HG03039 (cell line): ENCODE measurements around the gene MTMR10.

ENCODE experiments used
- ATAC-seq: cut with Tn5 transposase; IDR thresholded peaks from one replicate; pipeline ENCODE4 v1.9.1; 2021; ENCODE audit warnings: mild to moderate bottlenecking, moderate library complexity; ENCODE audit not compliant: unreplicated experiment

Gene MTMR10

DNA sequence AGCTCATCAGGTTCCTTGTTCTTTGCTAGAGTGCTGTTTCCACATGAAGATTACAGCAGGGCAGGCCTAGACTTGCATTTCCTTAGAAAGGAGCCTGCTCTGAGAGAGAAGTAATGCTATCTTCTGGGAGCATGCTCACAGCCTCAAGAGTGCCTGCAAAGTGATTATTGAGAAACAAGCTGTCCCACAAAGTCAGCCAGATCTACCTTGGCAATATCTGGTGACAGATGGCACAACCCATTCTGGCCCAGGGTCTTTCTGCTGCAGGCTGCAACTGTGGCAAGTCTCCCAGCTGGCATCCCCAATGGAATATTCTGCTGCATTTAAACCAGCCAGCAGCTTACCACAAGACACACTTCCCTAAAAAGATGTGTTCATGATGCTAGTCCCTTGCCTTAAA lies 29.3 kb downstream of the MTMR10 start:
- ATAC-seq: no peak

DNA sequence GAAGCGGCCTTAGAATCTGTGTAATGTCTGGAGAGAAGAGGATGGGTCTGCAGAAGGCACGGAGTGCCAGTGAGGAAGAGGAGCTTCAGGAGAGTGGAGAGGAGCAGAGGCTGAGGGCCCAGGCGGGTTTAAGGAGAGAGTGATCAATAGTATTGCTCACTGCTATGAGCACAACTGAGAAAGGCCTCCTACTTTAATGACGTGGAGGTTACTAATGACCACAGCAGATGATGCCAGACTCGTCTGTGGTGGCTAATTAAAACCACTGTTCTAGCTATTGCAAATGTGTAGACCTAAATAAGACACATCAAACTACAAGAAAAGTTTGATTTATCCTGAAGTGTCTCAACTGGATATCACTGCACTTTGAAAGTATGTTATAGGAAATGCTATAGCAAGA lies 33.2 kb downstream of the MTMR10 start:
- ATAC-seq: no peak

DNA sequence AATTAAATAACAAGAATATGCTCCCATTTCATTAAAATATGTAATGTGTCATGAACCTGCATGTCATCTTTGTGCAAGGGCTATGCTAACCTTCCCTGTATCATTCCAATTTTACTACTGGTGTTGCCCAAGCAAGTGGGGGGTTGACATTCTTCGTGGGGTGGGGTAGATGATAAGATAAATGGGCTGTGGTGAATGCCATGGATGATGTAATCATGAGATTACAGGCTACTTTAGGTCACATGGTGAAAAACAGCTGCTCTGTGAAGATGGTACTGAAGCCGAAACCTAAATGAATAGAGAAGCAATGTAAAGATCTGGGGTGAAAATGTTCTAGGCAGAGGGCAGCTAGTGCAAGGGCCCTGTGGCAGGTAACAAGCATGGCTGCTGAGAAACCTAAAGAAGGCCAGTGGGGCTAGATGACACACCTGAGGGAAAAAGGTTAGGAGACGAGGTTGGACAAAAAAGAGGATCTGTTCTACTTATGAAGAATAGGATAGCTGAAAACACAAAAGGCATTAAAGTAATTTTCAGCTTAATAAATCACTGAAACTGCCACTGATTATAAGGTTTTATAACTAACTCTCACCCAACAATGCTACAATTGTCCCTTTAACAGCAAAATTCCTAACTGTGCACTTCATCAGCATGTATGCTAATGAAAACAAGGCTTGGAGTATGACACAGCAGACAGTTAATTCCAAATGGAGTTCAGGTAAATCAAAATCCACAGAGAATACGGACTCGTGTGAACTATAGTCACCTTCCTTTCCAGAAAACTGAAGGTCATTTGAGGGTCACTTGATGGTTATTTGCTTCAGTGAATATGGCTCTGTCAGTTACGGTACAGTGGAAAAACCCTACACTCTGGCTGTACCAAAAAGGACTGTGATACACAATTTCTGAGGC lies 35.0 kb downstream of the MTMR10 start:
- ATAC-seq: no peak

DNA sequence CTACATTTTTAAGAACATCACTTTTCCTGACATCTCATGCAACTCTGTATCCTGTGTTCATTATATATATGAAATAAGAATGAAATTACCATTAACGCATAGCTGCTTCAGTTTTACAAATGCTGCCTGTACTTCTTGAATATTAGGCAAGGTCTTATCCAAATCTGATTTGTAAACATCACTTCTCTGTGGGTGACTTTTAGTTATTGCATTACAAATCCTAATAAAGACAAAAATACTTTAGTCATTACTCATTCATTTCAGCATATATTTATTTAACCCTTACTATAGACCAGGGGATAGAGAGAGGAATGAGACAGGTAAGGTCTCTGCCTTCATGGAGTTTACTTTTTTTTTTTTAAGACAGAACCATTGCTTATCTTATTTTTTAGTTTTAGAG lies 36.8 kb downstream of the MTMR10 start:
- ATAC-seq: no peak

DNA sequence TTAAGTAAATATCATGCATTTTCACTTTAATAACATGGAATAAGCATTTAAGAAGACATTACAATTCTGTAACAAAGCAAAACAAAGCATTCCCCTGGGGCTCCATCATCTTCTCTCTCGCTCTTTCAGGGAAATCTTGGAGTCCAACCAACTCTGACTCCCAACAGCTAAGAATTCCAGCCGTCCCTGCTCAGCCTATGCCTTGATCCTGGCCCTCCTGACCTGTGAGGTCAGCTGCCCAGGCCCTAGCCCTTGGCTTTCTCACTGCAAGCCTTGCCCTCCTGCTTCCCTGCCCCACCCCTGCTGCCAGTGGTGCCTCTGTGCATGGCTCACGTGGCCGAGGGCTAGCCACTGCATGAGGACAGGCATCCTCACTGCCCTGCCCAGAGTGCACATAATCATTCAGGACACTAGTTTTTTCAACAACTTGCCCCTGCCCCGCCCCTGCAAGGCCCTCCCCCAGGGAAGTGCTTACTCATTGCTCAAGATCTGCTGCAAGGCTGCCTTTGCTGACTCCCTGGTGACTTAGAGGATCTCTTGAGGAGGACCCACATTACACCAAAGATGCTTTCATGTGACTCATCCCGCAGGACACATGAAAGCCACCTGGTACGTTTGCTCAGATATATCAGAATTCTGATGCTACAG lies 37.6 kb downstream of the MTMR10 start:
- no peak for ATAC-seq

DNA sequence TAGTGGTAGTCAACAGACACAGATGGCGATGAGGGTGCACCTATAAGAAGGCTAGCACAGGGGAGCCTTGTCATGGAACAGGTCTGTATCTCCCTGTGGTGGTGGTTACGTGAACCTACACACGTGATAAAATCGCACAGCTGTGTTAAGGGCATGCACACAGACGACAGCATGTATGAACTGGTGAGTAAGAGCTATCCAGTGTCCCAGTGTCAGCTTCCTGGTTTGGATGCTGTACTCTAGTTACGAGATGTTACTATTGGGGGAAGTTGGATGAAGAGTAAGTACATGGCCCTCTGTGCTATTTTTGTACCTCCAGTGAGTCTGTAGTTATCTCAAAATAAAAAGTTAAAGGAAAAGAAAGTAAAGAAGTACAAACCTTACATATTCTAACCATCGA lies 38.2 kb downstream of the MTMR10 start:
- ATAC-seq: no peak

DNA sequence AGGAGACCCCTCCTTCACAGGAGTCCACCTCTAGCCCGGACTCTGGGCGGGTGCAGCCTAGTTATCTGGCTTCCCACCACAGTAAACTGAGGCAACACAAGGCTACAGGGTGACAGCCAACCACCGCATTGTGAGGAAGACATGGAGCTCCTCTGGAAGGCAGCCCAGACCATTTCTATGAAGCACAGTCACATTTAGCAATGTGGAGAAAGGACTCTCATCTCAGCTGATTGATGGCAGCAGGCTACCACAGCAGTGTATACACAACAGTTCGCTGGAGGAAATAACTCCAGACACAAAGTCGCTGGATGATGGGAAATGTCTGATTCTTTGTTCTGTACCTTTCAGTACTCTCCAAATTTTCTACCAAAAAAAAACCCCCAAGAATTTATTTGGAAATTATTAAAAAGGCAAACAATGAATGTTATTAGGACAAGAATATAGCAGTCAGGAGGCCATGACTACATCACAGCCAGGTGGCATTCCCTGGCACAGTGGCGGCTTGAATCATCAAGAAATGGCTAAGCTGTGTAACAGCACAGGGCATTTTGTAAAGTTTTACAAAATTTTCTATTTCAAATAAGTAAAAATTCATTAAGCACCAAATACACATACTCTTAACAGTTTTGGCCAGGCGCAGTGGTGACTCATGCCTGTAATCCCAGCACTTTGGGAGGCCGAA lies 47.6 kb downstream of the MTMR10 start:
- no peak for ATAC-seq

DNA sequence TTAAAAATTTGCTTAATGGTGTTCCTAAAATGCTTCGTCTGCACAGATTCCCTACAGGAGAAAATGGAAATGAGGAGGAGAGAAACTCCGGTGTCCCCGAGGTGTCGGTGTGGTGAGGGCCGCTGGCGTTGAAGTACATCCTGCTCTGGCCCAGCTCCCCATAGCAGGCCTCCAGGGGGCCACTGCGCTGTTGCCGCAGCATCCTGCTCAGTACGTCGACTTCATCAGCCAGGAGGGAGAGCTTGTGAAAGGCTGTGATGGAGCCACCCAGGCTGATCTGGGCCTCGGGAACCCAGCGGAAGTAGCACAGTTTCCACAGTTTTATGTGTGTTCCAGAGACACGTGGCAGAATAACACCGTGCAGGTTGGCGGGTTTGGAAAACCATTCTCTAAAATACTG lies 49.9 kb downstream of the MTMR10 start:
- no peak for ATAC-seq

DNA sequence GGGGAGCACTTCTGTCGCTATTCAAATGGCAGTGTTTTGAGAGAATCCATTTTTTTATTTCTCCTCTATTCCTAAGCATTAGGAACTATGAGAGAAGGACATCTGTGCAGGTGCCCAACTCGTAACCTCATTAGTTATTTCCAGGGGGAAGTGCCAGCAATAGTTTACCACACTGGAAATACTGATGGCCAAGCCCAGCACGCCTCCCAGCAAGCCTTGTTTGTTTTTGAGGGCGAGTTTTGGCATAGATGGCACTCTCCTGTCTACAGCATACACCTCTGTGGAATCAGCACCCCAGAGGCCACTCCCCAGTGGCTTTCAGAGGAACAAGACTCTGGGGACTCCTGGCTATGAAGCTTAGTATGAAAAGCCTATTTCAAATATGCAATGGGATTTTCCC lies 51.1 kb downstream of the MTMR10 start:
- ATAC-seq: no peak

DNA sequence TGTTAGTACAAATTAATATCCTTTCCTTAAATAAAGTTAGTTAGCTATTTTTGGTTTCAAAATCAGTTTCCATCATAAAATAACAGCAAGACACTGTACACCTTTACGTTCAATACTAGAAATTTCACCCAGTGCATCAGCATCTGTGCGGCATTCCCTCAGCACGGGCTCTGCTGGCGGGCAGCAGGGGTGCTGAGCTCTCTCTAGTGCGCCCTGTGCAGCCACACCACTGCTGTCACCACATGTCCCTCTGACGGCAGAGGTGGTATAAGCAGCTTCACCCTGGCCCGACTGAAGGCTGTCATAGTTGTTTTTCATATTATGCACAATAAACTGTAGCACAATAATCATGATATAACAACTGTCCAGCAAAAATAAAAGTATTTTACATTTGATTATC lies 52.3 kb downstream of the MTMR10 start:
- ATAC-seq: no peak

DNA sequence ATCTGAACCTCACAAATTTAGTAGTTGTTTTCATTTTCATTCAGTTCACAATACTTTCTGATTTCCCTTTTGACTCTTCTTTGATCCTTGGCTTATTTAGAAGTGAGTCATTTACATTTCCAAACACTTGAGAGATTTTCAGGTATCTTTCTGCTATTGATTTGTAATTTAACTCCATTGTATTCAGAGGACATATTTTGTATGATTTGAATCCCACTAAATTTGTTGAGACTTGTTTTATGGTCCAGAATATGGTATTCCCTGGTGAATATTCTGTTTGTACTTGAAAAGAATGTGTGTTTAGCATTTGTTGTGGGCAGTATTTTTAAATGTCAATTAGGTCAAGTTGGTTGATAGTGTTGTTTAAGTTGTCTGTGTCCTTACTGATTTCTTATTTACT lies 58.1 kb downstream of the MTMR10 start:
- no peak for ATAC-seq

DNA sequence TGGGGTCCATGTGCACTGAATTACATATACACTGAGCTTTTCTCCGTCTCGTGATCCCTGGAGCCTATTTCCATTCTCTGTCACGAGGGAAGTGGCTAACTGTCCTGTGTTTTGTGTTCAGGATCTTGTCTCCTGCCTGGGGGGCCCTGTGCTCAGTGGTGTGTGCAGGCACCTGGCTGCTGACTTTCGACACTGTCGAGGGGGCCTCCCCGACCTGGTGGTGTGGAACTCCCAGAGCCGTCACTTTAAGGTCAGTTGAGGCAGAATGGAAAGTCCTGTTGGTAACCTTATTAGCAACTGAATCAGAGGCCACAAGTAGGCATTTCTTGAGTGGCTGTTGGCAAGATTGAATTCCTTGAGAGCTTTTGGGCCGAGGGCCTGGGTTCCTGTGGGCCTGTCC lies 61.0 kb downstream of the MTMR10 start:
- ATAC-seq: no peak

DNA sequence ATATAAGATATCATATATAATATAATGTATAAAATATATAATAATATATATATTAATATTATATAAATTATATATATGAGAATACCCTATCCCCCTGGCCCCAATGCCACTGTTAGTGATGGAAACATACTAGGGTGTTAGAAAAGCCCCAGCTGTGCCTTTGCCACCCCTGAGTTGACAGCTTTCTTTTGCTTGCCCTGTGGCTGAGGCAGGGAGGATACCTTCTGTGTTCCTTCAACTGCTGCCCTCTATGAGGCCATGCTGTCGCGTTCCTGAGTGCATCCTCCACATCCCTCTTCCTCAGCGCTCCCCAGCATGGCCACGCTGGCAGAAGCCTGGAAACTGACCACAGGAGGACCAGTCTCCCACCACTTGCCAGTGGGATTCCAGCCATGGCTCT lies 61.4 kb downstream of the MTMR10 start:
- ATAC-seq: no peak

DNA sequence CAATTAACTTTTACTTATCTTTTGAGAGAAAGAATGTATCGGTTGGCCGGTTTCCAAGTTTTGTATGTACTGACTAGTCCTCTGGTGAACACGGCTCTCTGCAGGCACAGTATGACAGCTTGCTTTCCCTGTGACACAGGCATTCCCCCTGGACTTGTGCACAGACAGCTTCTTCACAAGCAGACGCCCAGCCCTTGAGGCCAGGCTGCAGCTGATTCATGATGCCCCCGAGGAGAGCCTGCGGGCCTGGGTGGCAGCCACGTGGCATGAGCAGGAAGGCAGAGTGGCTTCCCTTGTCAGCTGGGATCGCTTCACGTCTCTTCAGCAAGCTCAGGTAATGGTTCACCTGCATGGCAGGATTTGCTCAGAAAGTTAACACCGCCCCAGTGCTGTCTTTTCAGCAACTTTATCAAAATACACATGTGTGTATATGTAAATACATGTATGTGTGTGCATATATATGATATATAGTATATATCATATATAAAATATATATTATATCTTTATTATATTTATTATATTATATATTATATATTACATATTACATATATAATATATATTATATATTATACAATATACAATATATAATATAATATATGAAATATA lies 62.3 kb downstream of the MTMR10 start:
- no peak for ATAC-seq

DNA sequence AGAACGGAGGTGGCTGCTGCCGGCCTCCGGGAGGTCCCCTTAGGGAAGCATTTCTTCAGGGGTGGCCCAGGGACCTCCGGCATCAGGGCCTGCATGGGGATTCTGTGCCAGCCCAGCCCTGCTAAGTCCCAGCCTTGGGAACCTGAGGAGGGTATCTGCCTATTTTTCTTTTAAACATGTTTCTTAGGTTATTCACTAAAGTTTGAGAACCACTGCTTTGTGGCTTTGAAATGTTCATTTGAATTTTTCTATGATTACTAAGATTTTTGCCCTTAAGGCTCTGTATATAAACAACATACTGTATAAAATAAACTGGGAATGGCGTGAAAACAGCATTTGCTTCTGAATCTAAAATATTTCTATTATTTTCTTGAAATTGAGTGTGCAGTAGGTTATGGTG lies 63.4 kb downstream of the MTMR10 start:
- no peak for ATAC-seq

DNA sequence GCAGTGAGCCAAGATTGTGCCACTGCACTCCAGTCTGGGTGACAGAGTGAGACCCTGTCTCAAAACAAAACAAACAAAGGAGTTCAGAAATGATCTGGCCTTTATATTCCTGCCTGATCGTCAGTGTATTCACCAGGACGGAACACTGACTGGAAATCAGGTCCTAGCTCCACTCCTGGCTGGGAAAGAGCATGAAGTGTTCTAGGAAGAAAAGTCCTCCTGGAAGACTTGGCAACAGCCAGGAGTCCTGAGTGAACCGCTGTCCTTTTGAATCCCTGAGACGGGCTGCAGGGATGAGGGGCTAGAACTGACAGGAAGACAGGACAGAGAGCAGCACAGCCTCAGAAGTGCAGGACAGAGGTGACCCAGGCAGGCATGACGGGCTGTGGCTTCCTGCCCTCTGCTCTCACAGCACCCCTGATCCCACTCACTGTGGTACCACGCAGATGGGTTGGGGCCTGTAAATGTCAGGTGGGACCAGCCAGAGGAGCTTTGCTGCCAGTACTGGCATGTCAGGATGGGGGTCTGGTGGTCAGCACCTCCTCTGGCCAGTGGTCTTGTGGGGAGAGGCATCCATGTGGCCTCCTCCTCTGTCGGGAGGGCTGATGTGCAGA lies 64.2 kb downstream of the MTMR10 start:
- ATAC-seq: no peak

DNA sequence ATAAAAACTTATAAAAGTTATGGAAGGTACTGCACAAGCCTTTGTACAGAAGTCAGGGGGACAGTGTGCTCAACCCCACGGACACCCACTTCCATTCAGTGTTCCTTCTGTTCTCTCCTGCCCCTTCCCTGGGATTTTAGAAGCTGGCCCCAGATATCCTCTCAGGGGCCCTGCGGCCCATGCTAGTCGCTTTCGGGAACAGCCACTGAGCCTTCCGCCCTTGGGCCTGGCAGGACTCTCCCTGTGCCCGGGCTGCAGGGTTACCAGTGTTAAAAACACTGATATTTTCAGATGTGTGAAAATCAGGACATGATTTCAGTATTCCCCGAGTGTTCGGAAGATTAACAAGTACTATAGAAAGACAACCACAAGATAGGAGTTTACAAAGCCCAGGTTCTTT lies 65.3 kb downstream of the MTMR10 start:
- ATAC-seq: no peak

DNA sequence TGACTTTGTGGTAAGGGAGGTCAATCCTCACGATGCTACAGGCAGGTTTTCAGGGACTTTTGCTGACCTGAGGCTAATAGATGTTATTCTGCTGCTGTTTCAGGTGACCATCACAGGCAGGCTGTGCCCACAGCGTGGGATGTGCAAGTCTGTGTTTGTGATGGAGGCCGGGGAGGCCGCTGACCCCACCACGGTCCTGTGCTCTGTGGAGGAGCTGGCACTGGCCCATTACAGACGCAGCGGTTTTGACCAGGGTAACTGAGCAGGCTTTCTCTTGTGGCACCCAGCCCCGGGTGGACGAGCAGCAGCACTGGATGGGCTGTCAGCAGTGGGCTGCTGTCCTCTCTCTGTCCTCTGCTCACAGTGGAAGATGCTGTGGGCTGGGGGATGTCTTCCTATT lies 65.7 kb downstream of the MTMR10 start:
- ATAC-seq: no peak

DNA sequence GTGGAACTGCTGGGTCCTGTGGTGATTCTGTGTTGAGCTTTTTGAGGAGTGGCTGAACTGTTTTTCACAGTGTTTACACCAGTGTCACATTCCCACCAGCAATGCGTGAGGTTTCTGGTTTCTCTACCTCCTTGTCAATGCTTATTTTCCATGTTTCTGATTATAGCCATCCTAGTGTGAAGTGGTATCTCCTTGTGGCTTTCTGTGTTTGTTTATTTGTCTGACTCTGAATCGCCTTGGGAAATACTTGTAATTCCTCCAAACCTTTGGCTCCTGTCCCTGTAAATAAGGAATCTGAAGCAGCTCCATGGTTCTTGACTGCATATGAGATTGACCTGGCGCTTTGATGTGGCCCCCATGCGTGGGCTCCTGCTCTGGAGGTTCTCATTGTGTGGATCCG lies 67.1 kb downstream of the MTMR10 start:
- no peak for ATAC-seq

DNA sequence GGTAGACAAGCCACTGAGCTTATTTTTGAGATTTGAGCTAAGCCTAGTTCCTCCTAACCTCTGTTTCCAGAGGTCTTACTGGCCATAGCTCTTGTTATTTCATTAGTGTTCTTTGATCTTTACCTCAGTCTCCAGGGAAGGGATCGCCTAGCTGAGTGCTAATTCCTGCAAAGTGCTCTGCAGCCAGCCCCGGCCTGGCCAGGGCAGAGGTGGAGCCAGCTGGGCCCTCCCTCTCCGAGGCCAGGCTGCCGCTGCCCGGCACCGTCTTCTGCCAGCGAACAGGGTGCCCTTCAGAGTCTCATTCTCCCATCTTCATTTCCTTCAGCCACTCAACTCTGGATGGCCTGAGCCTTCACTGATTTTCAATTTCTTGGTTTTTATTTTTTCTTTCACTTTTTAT lies 68.0 kb downstream of the MTMR10 start:
- ATAC-seq: no peak
